OCI-LY7 (cell line): ENCODE data around the gene SMC1A. TPM values are rescaled to one million over a fixed set of nuclear protein-coding genes. Genes with fewer than 3 reads are reported as not detected.

ENCODE experiments used
- BruUV-seq: library from RNA; stranded (reverse); fragments of 400-500 nt; replicated peaks from 2 replicates; lab custom pipeline; 2021; lab: Mats Ljungman, UMichigan
- CTCF ChIA-PET: fragments of 300-600 bp; sonication (Branson Sonifier 250); formaldehyde crosslinking; loops from one replicate; lab custom pipeline; 2022; ENCODE audit warnings: antibody characterized with exemption; ENCODE audit not compliant: unreplicated experiment; lab: Charles Lee
- POLR2A ChIA-PET: fragments of 300-600 bp; sonication (Branson Sonifier 250); formaldehyde crosslinking; loops from one replicate; lab custom pipeline; 2022; ENCODE audit warnings: antibody characterized with exemption; lab: Charles Lee
- DNase-seq: peaks from one replicate; pipeline ENCODE4 v3.0.0-alpha.2; 2015; ENCODE audit warnings: low spot score
- H2AFZ ChIP-seq: fragments of 200-600 bp; sonication (generic), shearing (Covaris generic); 2 replicates; pipeline ENCODE4 v1.6.1; 2014; ENCODE audit warnings: mild to moderate bottlenecking, antibody characterized with exemption, low read length, moderate library complexity
- H3K27ac ChIP-seq: fragments of 200-600 bp; sonication (generic); 2 replicates; pipeline ENCODE4 v1.5.1; 2014; ENCODE audit warnings: mixed run types, low read depth, mild to moderate bottlenecking, moderate library complexity, low read length, inconsistent platforms; ENCODE audit not compliant: poor library complexity, severe bottlenecking
- H3K36me3 ChIP-seq: fragments of 200-600 bp; sonication (generic); 2 replicates; pipeline ENCODE4 v1.6.1; 2014; ENCODE audit warnings: mild to moderate bottlenecking, antibody characterized with exemption, low read length, moderate library complexity, mixed read lengths; ENCODE audit not compliant: insufficient read depth
- H3K4me1 ChIP-seq: fragments of 200-600 bp; sonication (generic); 2 replicates; pipeline ENCODE4 v1.5.1; 2014; ENCODE audit warnings: mild to moderate bottlenecking, low read length; ENCODE audit not compliant: insufficient read depth, poor library complexity, severe bottlenecking
- H3K4me2 ChIP-seq: fragments of 200-600 bp; sonication (generic); 2 replicates; pipeline ENCODE4 v1.6.1; 2014; ENCODE audit warnings: mild to moderate bottlenecking, low read length
- H3K4me3 ChIP-seq: fragments of 200-600 bp; sonication (generic); 2 replicates; pipeline ENCODE4 v1.5.1; 2014; ENCODE audit warnings: mild to moderate bottlenecking, low read depth, low read length; ENCODE audit not compliant: poor library complexity, severe bottlenecking
- H3K79me2 ChIP-seq: fragments of 200-600 bp; sonication (generic); 2 replicates; pipeline ENCODE4 v1.6.1; 2016; ENCODE audit warnings: low read depth, mild to moderate bottlenecking, low read length, moderate library complexity, mixed read lengths; ENCODE audit not compliant: insufficient read depth
- H3K9me2 ChIP-seq: fragments of 200-600 bp; sonication (generic); 2 replicates; pipeline ENCODE4 v1.6.1; 2016; ENCODE audit warnings: mild to moderate bottlenecking, low read length, mixed read lengths; ENCODE audit not compliant: insufficient read depth
- H3K9me3 ChIP-seq: fragments of 200-600 bp; sonication (generic); 2 replicates; pipeline ENCODE4 v1.6.1; 2014; ENCODE audit warnings: mild to moderate bottlenecking, mixed run types, low read length, mixed read lengths
- H4K20me1 ChIP-seq: fragments of 200-600 bp; sonication (generic); 2 replicates; pipeline ENCODE4 v1.6.1; 2014; ENCODE audit warnings: mild to moderate bottlenecking, antibody characterized with exemption, low read length, moderate library complexity, mixed read lengths; ENCODE audit not compliant: insufficient read depth
- EZH2phosphoT487 ChIP-seq: fragments of 200-600 bp; sonication (generic); IDR thresholded peaks from 2 replicates; pipeline ENCODE4 v1.6.1; 2018; ENCODE audit warnings: low read depth, borderline replicate concordance, mild to moderate bottlenecking, mixed run types, antibody characterized with exemption, low read length, moderate library complexity, mixed read lengths
- intact Hi-C: fragments of 100-400 bp; cut with micrococcal nuclease; formaldehyde crosslinking; loops from one replicate; pipeline ENCODE4 v1.10.0; 2022; ENCODE audit not compliant: unreplicated experiment
- total RNA-seq, 2 experiments: library from RNA; depleted of rRNA in 1 of 2; stranded (reverse); fragments of >200 nt in 1 of 2; shearing (Covaris generic) in 1 of 2; gene quantifications; 2 replicates each; pipeline ENCODE4 v1.2.3, GENCODE V29; 2014 to 2022
- TF ChIP-seq, protein P1 (sequence below): fragments of 200-600 bp; sonication (generic); conservative IDR thresholded peaks from 2 replicates; pipeline ENCODE4 v1.5.1; 2014; ENCODE audit warnings: mild to moderate bottlenecking, antibody characterized with exemption, low read length, moderate library complexity, mixed read lengths

SMC1A gene
- total RNA-seq, 2 experiments from 2014 or later = 41.6 to 134 TPM

DNA sequence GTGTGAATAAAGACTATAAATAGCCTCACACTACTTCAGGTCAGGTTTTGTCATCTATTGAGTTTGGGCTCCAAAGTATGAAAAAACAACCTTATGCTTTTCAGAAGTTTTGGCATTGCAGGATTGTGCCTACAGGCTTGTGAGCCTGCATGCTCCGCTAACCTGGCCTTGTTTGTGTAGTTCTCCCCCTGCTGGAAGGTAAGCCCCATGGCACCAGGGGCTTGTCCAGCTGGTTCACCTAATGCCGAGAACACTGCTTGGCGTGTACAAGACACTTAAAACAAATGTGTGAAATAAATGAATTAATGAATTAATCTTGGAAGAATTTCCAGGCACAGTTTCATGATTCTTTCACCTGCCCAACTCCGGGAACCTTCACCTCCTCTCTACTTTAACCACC lies 13.5 kb upstream of the SMC1A start:
- DNase-seq = peak; percentile 82
- Histone ChIP-seq H4K20me1 (no peaks in the 10 kb centered on the region), H3K9me3 (no peaks in the 10 kb centered on the region), H3K79me2 (peaks cover 10% of the 10 kb centered on the region; the same call in 1 of the 2 replicates), H3K4me2 (no peak overlapping the region), H3K36me3 (peaks cover 14% of the 10 kb centered on the region), H3K9me2 (no peaks in the 10 kb centered on the region), H2AFZ (no peak overlapping the region; the same call in 1 of the 2 replicates), H3K27ac (no peak overlapping the region), H3K4me1 (peaks cover 15% of the 10 kb centered on the region), H3K4me3 (no peak overlapping the region)
- intact Hi-C loops = loop anchor here (1.0 kb wide), 1 partner anchor 119 kb away; no protein-coding TSS in a partner anchor
- ChIA-PET CTCF (no interaction called here), POLR2A (interaction anchor here (0.9 to 1.4 kb wide), 2 partner anchors 13 to 29 kb away, joined by 3 read pairs; partner anchors contain the start of genes RIBC1 and SMC1A)
- TF ChIP-seq EZH2phosphoT487 = no peak
- TF ChIP-seq, protein P1, sequence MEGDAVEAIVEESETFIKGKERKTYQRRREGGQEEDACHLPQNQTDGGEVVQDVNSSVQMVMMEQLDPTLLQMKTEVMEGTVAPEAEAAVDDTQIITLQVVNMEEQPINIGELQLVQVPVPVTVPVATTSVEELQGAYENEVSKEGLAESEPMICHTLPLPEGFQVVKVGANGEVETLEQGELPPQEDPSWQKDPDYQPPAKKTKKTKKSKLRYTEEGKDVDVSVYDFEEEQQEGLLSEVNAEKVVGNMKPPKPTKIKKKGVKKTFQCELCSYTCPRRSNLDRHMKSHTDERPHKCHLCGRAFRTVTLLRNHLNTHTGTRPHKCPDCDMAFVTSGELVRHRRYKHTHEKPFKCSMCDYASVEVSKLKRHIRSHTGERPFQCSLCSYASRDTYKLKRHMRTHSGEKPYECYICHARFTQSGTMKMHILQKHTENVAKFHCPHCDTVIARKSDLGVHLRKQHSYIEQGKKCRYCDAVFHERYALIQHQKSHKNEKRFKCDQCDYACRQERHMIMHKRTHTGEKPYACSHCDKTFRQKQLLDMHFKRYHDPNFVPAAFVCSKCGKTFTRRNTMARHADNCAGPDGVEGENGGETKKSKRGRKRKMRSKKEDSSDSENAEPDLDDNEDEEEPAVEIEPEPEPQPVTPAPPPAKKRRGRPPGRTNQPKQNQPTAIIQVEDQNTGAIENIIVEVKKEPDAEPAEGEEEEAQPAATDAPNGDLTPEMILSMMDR = peak; percentile 80
- BruUV-seq = no TSS peak

DNA sequence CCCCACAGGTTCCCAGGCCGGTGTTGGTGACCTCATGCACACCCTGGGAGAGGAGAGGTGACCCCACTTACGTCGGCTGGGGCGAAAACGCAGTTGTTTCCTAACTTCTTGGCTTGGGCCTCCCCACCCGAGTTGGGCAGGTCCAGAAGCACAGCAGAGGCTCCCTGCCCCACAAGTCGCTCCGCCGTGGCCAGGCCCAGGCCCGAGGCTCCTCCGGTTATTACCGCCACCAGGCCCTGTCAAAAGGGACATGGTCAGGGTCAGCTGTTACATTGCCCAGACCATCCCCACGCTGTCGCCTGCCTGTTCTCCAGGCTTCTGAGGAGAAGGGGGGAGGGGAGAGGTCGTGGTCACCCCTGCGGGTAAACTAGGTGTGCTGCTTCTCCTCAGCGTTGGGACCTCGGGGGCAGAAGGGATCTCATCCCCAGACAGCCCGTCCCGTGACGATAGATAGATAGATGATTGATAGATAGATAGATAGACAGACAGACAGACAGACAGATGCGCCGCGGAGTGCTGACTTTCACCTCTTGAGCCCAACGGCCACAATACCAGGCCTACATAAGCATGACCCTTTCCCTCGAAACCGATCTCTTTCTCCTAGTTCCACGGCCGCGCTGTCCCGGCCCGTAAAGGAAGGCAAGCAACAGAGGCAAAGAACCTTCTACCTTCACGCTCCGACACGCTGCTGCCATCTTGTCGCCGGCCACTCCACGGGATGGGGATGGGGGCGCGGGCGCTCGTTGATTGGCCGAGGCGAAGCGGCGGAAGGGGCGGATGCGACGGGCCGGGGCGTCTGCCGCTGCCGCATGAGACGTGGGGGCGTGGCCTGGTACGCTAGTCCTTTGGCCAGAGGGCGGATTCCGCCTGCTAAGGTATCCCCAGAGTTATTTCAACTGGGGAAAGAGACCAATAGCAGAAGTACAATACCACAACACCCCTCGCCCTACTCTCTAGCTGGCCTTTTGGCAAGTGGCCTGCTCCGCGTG lies 11.5 kb upstream of the SMC1A start, which contains the start of gene HSD17B10:
Gene HSD17B10 (minus strand): TSS at position 720 of the 989 bp plus-strand sequence. CDS start 25 bp downstream, at position 695.
- TF ChIP-seq, protein P1 = no peak
- TF ChIP-seq EZH2phosphoT487 = no peak
- ChIA-PET CTCF (no interaction called here), POLR2A (interaction anchor here (0.7 kb wide), 1 partner anchor 10 kb away, joined by 3 read pairs; no protein-coding TSS in a partner anchor)
- peak; percentile 91 for DNase-seq
- Histone ChIP-seq H4K20me1 (no peaks in the 10 kb centered on the region), H3K4me2 (peak within 1 kb of the TSS; percentile 91), H3K9me3 (no peaks in the 10 kb centered on the region), H2AFZ (peak within 1 kb of the TSS; percentile 97), H3K4me1 (peaks cover 15% of the 10 kb centered on the region), H3K36me3 (peaks cover 31% of the 10 kb centered on the region), H3K27ac (peak within 1 kb of the TSS; percentile 52), H3K9me2 (no peaks in the 10 kb centered on the region), H3K4me3 (peak within 1 kb of the TSS; percentile 96), H3K79me2 (peaks cover 10% of the 10 kb centered on the region; the same call in 1 of the 2 replicates)
- intact Hi-C loops = loop anchor here (1.0 kb wide), 1 partner anchor 12 kb away; the partner anchor contains the start of genes RIBC1 and SMC1A
- no TSS peak for BruUV-seq
